ENCODE data around the gene ZWILCH.
"Not testable (repeated sequence)": the region's sequence is repeated elsewhere in the genome, so short reads cannot be mapped to it uniquely, and the experiment has no call there.

The ZWILCH gene

GRCh38 chr15:66504563-66505429, at the start of gene ZWILCH, which contains the start of gene RPL4:
ZWILCH (plus strand) TSS chr15:66505326; CDS start chr15:66505339, 13 bp downstream.
RPL4 (minus strand) TSS chr15:66504855; CDS start chr15:66504790, 65 bp downstream.
- DNase-seq, result peak; percentile 73

- no peak for DNase-seq
Measured at GRCh38 chr15:66456211-66456610, 48.9 kb upstream of the ZWILCH start.

DNA sequence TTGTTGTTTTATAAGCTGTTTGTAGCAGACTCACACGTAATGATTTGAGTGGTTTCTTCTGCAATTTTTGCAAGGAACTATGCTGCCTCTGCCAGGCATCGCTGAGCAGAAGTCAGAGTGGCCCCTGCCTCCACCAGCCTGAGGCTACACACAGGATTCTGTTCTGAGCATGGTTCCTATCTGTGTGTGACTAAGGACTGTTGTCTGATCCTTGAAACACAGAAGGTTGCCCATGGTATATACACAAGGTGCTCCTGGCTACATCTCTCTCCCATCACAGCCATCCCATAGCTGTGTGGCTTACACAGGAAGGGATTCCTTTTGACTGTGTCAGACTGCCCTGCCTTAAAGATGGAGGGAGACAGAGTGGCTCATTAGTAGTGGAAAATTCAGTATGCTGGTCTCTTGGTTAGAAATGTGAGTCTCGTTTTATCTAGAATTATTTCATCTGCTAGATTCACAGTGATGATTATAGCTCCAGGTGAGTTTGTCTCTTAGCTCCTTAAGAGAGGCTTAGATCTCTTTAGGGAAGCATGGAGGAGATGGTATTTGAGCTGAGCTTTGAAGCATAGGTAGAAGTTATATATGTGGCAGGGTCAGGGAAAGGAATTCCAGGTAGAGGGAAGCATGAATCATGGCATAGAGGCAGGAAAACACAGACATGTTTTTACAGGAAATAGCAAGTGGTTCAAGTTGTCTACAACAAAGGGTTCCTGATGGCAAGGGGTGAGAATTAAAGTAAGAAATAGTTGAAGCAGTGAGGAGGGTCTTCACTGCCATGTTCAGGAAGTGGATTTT, 45.1 kb upstream of the ZWILCH start:
- DNase-seq, result no peak

GRCh38 chr15:66461294-66461693, 43.8 kb upstream of the ZWILCH start:
- not testable (repeated sequence) for DNase-seq

DNA sequence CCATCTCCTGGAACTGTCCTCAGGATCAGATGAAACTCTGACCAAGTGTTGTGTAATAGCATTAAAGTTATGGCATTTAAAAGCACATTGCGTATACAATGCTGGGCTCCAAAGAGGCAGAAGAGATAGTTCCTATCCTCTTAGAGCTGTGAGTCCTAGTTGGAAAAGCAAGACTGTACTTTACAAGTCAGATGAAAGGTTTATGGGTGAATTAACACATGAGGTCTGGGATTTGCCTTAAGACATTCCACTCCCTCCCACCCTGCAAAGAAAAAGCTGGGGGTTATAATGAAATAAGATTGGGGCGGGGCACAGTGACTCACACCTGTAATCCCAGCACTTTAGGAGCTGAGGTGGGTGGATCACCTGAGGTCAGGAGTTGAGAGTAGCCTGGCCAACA, 43.2 kb upstream of the ZWILCH start:
- DNase-seq, result no peak

DNA sequence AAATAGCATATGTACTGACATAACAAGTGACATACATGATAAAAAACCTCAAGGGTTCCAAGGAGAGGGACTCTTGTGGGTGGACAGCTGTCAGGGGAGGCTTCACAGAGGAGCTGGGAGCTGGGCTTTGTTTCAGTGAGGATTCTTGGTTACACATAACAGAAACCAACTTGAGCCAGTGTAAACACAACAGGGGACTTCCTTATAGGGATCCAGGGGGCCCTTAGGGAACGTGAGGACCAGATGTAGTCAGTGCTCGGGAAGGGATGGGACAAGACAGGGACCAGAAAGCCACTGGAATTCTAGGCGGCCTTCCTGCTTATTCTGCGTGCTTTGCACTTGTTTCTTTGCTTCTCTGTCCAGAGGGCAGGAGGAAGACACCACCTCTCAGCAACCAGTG, 42.5 kb upstream of the ZWILCH start:
- DNase-seq, result no peak

- not testable (repeated sequence) for DNase-seq
Measured at GRCh38 chr15:66465294-66465693, 39.8 kb upstream of the ZWILCH start.

GRCh38 chr15:66467162-66468040, 37.7 kb upstream of the ZWILCH start:
- not testable (repeated sequence) for DNase-seq

GRCh38 chr15:66470825-66471224, 34.3 kb upstream of the ZWILCH start:
- not testable (repeated sequence) for DNase-seq

DNA sequence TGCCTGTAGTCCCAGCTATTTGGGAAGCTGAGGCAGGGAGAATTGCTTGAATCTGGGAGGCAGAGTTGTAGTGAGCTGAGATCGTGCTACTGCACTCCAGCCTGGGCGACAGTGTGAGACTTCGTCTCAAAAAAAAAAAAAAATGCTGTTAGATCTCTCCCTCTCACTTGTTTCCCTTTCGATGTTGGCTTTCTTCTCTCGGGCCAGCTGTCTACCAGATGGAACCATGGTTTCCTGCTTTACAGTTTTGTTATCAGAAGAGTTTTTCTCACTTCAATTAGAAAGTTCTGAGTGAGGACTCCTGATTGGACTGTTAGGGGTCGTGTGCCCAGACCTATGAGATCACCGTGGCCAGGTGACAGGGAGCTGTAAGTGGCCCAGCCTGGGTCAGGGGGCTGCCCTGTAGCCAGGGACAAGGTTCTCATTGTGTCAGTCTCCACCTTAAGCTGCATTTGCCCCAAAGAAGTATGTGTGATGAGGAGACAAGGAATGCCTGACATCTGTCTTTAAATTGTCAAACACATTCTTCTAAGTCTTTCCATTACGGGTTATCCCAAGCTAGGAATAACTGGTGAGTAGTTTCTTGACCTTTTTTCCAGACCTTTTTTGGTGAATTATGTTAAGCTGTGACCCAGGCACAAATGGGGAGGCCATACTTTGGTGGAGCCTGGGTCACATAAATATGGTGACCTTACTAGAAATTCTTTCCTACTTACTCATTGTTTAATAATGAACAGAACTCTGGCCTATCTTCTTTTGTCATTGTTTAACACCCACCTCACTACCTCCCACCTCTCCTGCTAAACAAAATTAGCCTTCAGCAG, 32.7 kb upstream of the ZWILCH start:
- no peak for DNase-seq

- no peak for DNase-seq
Measured at GRCh38 chr15:66474135-66474534, 31.0 kb upstream of the ZWILCH start.

GRCh38 chr15:66474963-66475362, 30.2 kb upstream of the ZWILCH start:
- no peak for DNase-seq

DNA sequence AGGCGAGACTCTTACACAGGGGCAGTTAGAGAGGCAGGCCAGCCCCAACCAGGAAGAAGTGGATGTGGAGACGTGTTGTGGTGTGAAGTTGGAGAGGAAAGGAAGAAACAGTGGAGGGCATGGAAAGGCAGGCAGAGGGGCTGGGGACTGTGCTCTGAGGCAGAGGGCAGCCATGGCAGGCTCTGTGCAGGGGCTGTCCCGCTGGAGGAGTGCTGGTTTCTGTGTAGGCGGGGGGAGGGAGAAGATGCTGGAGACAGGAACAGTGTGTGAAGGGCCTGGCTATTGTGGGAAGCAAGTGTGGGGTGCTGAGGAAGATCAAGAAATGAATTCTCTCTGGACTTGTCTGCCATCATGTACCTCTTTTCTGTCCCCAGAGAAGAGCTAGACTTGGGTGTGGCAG, 28.6 kb upstream of the ZWILCH start:
- no peak for DNase-seq

- no peak for DNase-seq
Measured at GRCh38 chr15:66477011-66477410, 28.1 kb upstream of the ZWILCH start.

DNA sequence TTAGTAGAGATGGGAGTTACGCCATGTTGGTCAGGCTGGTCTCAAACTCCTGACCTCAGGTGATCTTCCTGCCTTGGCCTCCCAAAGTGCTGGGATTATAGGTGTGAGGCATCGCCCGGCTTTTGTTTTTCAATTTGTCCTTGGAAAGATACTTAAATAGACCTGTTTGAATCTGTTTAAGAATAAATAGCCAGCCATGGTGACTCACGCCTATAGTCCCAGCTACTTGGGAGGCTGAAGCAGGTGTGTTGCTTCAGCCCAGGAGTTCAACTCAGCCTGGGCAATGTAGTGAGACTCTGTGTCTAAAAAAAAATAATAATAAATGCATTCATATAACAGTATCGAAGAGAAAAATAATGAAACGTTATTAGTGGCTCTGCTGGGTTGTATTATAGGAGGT, 24.9 kb upstream of the ZWILCH start:
- no peak for DNase-seq

- DNase-seq, result no peak
Measured at GRCh38 chr15:66481107-66481856, 23.8 kb upstream of the ZWILCH start.

GRCh38 chr15:66482539-66482938, 22.6 kb upstream of the ZWILCH start:
- DNase-seq, result no peak

DNA sequence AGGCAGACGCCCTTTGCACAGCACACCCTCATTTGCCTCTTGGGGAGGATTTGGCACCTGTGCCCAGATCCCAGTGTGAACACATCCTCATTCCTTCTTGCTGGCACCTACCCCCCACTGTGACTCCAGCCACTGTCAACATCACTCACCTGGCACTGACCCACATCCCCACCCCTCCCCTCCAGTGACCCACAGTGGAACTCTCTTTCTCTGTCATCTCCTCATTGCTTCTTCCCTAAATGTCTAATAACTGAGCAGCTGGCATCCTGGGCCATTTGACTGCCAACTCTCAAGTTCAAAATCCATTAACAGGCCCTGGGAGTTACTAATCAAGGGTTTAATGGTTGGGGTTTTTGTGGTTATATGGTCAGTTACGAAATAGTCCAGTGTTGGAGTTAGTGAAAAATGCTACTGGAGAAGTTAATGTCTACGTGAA, 22.0 kb upstream of the ZWILCH start:
- no peak for DNase-seq

- no peak for DNase-seq
Measured at GRCh38 chr15:66484539-66485112, 20.5 kb upstream of the ZWILCH start.

GRCh38 chr15:66486887-66487286, 18.2 kb upstream of the ZWILCH start:
- DNase-seq, result no peak

- no peak for DNase-seq
Measured at GRCh38 chr15:66488525-66488924, 16.6 kb upstream of the ZWILCH start.
